ENCODE measurements around the gene P2RX4. TPM values are rescaled to one million over a fixed set of nuclear protein-coding genes. Genes with fewer than 3 reads are reported as not detected.

P2RX4 gene
- total RNA-seq, 4 donors from 2014 or later, result 42.9 to 248 (median 154) TPM

GRCh38 chr12:121273364-121273896, 63.5 kb downstream of the P2RX4 start:
- Histone ChIP-seq H3K36me3 (peaks cover 0 to 50% (median 0%) of the 10 kb centered on the region in 3 donors), H3K27me3 (no peaks in the 10 kb centered on the region), H3K4me3 (no peak overlapping the region), H3K27ac (no peak overlapping the region), H3K4me1 (no peaks in the 10 kb centered on the region), H3K9me3 (no peaks in the 10 kb centered on the region)
- no peak for TF ChIP-seq CTCF (IDR thresholded peaks at IDR 0.05)
- TF ChIP-seq POLR2A (IDR thresholded peaks at IDR 0.05), result no peak
- DNase-seq, result no peak

GRCh38 chr12:121274036-121274763, 64.3 kb downstream of the P2RX4 start:
- Histone ChIP-seq H3K9me3 (no peaks in the 10 kb centered on the region), H3K27ac (no peak overlapping the region), H3K4me1 (no peaks in the 10 kb centered on the region), H3K4me3 (no peak overlapping the region), H3K27me3 (no peaks in the 10 kb centered on the region), H3K36me3 (peaks cover 0 to 42% (median 0%) of the 10 kb centered on the region in 3 donors)
- TF ChIP-seq POLR2A (IDR thresholded peaks at IDR 0.05) (no peak), CTCF (IDR thresholded peaks at IDR 0.05) (no peak)
- no peak for DNase-seq

GRCh38 chr12:121277374-121277759, 67.4 kb downstream of the P2RX4 start:
- H3K27me3 ChIP-seq, result no peaks in the 10 kb centered on the region
- no peaks in the 10 kb centered on the region for H3K9me3 ChIP-seq
- no peak overlapping the region for H3K27ac ChIP-seq
- peaks cover 0 to 21% (median 0%) of the 10 kb centered on the region in 3 donors for H3K36me3 ChIP-seq
- no peak for DNase-seq
- no peaks in the 10 kb centered on the region for H3K4me1 ChIP-seq
- TF ChIP-seq CTCF (IDR thresholded peaks at IDR 0.05) (no peak), POLR2A (IDR thresholded peaks at IDR 0.05) (no peak)
- no peak overlapping the region for H3K4me3 ChIP-seq

GRCh38 chr12:121278169-121279070, 68.5 kb downstream of the P2RX4 start:
- H3K27me3 ChIP-seq, result no peaks in the 10 kb centered on the region
- peaks cover 0 to 10% (median 0%) of the 10 kb centered on the region in 3 donors for H3K36me3 ChIP-seq
- H3K4me3 ChIP-seq, result no peak overlapping the region
- no peak for DNase-seq
- no peaks in the 10 kb centered on the region for H3K9me3 ChIP-seq
- H3K27ac ChIP-seq, result peak overlapping the region in 2 of 4 donors; percentile 9 to 25
- H3K4me1 ChIP-seq, result no peaks in the 10 kb centered on the region
- TF ChIP-seq CTCF (IDR thresholded peaks at IDR 0.05), result no peak
- no peak for TF ChIP-seq POLR2A (IDR thresholded peaks at IDR 0.05)

GRCh38 chr12:121279071-121279375, 69.1 kb downstream of the P2RX4 start:
- H3K4me3 ChIP-seq, result no peak overlapping the region
- no peaks in the 10 kb centered on the region for H3K4me1 ChIP-seq
- H3K36me3 ChIP-seq, result peaks cover 0 to 4% (median 0%) of the 10 kb centered on the region in 3 donors
- peak overlapping the region in 2 of 4 donors; percentile 9 to 25 for H3K27ac ChIP-seq
- H3K27me3 ChIP-seq, result no peaks in the 10 kb centered on the region
- TF ChIP-seq POLR2A (IDR thresholded peaks at IDR 0.05), result no peak
- TF ChIP-seq CTCF (IDR thresholded peaks at IDR 0.05), result no peak
- DNase-seq, result no peak
- no peaks in the 10 kb centered on the region for H3K9me3 ChIP-seq
